GM18907 (cell line): Measurements from ENCODE around the gene TTLL11.
"Not testable (repeated sequence)": the region's sequence is repeated elsewhere in the genome, so short reads cannot be mapped to it uniquely, and the experiment has no call there.

ENCODE experiments used
- ATAC-seq: cut with Tn5 transposase; IDR thresholded peaks from one replicate; pipeline ENCODE4 v1.9.1; 2021; ENCODE audit warnings: mild to moderate bottlenecking, moderate library complexity; ENCODE audit not compliant: unreplicated experiment

Gene TTLL11

GRCh38 chr9:122125509-122126330, 32.6 kb upstream of the TTLL11 start:
- no peak for ATAC-seq

GRCh38 chr9:122125158-122125508, 32.0 kb upstream of the TTLL11 start:
- ATAC-seq: peak; percentile 70

GRCh38 chr9:122124528-122124927, 31.4 kb upstream of the TTLL11 start:
- ATAC-seq: no peak

GRCh38 chr9:122124048-122124447, 30.9 kb upstream of the TTLL11 start:
- ATAC-seq: no peak

DNA sequence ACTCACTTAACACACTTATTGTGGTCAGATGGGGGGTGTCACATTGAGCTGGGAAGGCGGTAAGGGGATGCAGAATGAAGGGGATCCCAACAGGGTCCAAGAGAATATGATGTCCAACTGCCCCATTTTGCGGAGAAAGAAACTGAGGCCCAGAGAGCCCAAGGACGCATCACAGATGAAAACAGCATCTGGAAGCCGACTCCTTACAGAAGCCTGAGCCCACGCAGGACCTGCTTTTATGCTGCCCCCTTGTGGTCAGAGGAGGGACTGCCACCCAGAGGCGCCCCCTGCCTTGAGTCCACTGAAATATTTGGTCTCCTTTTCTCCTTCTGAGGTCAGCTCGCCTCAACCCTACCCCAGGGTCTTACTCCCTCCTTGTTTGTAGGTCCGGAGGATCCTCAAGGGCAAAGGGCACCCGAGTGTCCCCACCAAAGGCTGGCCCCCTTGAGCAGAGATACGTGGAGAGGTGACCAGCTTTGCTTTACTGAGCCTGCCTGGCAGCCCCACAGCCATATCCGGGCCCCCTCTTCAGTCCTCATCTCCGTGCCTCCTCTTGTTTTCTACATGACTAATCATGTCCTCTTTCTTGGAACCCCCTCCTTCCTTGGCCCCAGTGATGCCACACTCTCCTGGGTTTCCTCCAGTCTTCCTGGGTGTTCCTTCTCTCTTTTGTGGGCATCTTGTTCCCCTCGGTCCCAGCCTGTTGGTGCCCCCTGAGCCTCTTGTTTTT, 30.0 kb upstream of the TTLL11 start:
- no peak for ATAC-seq

DNA sequence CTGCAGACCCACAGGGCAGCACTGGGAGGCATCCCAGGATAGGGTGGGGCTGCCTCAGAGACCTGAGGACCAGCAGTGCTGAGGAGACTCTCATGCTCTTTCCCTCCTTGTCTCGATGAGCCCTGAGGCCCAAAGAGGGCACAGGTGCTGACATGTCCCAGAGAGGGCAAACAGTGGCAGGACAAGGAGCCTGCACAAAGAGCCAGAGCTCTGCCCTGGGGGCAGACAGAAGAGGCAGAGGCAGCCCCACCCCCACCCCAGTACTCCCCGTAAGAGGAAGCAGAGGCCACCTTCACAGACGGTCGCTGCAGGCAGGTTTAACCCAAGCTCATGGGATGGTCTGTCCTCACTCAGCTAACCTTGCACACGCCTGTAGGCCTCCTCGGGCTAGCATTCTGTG, 29.4 kb upstream of the TTLL11 start:
- ATAC-seq: no peak

DNA sequence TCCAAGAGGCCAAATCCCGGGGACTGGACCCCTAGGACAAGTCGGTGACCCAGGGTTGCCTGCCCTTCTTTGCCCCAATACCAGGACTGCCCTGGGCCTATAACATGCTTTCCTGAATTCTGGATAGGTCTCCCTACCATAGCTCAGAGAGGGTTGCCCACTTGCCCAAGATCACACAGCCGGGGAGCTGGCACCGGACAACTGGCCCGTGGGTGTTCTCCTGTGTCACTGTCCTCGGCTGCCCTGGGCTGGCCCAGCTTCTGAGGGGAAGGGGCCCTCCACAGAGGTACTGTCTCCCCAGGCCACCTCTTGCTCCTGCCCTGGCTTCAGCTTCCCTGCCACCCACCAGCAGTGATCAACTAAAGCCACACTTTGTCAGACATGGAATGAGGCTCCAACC, 28.8 kb upstream of the TTLL11 start:
- no peak for ATAC-seq

DNA sequence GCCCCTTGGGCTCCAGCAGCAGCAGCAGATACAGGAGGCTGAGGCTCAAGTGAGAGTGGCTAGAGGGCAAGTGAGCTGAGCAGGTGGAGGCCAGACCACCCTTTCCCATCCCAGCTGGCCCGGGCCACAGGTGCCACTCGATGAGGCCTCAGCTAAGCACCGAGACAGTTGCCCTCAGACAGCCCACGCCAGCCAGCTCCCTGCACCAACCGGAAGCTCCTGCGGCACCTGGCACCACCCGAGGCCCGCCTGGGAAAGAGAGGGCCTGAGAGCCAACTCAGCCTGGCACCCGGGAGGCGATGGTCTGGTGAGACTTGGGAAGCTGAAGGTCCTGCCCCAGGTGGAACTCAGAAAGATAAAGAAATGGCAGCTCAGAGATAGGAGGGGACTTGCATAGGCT, 28.3 kb upstream of the TTLL11 start:
- ATAC-seq: no peak

- ATAC-seq: no peak
Measured at GRCh38 chr9:122120316-122121071, 27.4 kb upstream of the TTLL11 start.

- ATAC-seq: no peak
Measured at GRCh38 chr9:122119721-122120120, 26.6 kb upstream of the TTLL11 start.

DNA sequence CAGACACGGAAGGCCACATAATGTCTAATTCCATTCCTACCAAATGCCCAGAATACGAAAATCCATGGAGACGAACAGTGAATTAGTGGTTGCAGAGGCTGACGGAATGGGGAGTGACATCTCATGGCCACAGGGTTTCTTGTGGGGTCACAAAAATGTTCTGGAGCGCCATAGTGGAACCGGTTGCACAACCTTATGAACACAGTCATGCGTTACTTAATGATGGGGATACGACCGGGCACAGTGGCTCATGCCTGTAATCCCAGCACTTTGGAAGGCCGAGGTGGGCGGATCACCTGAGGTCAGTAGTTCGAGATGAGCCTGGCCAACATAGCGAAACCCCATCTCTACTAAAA, 26.0 kb upstream of the TTLL11 start:
- ATAC-seq: no peak

DNA sequence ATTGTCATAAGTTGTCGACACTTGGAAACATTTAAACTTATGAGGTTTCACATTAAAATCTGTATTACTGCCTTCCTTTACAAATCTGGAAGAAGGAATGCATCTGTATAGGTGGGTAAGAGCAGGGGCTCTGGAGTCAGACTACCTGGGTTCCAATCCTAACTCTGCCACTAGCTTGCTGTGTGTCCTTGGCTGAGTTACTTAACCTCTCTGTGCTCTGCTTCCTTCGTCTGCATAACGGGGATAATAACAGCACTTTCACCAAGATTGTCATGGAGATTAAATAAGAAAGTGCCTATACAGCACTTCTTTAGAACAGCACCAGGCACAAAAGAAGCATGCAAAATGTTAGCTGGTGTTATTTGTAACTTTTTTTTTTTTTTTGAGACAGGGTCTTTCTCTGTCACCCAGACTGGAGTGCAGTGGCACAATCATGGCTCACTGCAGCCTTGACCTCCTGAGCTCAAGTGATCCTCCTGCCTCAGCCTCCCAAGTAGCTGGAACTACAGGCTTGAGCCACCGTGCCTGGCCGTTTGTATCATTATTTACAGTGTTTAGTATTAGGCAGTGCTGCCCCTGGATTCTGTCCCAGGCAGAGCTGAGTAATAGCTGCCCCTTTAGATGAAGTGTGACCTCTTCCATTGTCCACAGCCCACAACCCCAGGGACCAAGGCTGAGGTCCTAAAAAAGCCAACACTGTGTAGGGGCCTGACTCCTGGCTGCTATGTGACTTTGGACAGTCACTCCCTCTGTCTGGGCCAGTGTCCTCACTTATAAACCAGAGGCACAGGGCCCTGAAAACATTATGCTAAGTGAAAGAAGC, 25.4 kb upstream of the TTLL11 start:
- no peak for ATAC-seq

DNA sequence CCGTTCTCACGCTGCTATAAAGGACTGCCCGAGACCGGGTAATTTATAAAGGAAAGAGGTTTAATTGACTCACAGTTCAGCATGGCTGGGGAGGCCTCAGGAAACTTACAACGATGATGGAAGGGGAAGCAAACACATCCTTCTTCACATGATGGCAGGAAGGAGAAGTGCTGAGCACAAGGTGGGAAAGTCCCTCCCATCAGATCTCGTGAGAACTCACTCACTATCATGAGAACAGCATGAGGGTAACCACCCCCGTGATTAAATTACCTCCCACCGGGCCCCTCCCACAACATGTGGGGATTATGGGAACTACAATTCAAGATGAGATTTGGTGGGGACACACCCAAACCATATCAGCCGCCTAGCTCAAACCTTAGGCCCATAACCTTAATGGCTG, 24.1 kb upstream of the TTLL11 start:
- not testable (repeated sequence) for ATAC-seq

GRCh38 chr9:122116448-122117173, 23.5 kb upstream of the TTLL11 start:
- ATAC-seq: no peak

DNA sequence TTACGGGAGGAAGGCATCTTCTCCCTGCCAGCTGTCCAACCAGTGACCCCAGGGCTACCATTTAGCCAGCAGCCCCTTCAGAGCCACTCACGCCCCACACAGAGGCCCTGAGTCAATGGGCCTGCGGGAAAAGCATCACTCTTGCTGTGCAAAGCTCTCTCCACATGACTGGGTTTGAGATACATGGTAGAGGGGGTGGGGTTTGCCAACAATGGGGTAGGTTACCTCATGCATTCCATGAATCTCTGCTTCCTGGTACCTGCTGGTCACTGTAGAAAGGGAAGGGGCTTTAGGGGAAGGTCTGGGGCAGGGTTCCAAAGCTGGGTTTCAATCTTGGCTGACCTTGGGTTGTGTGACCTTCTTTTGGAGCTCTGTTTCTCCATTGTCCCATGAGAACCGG, 22.9 kb upstream of the TTLL11 start:
- no peak for ATAC-seq

DNA sequence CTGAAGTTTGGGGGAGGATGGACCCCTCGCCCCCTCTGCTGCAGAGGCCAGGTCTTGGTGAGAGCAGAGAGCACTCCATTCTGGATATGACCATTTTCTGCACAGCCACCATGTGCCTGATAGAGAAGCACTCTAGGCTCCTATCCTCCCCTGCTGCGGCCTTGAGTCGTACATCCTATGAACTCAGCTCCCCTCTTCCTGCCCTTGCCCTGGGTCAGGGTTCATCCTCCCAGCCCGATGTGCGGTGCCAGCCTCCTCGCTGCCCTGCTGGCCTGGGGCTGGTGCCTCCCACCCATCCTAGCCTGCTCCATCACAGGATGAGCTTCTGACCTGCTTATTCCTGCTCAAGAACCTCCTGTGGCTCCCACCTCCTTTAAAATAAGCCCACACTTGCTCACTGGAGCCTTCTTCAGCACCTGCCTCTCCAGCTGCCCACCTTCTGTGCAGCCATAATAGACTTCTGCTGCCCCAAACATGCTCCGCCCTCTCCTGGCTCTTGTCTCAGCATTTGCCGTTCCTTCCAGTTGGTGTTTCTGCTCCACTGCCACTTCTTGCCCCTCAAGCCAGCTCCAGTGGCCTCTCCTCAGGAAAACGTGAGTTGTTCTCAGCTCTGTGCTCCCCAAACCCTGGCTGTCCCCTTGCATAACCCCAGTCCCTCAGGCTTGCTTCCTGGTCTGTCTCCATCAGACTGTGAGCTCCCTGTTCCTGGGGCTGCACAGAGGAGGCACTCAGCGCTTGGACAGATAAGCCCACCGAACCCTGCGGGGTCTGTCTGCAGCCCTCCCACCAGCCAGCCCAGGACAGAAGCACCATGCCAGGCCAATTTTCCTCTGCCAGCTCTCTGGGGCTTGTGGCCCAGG, 22.3 kb upstream of the TTLL11 start:
- ATAC-seq: no peak

GRCh38 chr9:122113574-122113973, 20.5 kb upstream of the TTLL11 start:
- no peak for ATAC-seq

GRCh38 chr9:122112238-122112637, 19.1 kb upstream of the TTLL11 start:
- ATAC-seq: no peak

DNA sequence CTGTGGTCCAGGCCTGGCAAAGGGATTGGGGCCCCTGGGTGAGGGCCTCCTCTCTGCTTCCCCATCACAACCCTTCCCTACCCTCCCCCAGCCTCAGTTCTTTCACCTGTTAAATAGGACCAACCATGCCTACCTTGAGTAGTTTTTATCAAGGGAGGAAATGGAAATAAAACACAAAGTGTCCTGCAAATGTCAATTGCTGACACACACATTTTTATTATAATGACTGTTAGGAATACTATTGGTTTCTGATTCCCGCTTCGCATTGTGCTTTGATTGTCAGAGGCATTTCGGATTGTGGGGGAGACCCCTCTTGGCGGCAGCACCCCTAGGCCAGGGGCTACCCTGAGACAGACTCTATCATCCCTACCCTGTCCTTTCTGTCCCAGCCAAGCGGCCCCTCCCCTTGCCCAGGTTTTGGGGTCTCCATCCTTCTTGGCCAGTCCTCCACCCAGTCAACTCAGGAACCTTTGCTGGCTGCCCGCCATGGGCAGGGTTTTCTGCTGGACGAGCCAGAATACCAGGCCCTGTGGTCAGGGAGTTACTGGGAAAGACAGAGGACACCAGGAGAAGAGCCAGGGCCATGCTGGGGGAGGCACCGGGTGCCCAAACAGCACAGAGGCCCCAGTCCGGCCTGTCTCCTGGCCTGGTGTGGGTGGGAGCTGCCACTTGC, 18.4 kb upstream of the TTLL11 start:
- ATAC-seq: no peak
